Measurements from ENCODE around the gene PAX5.

Gene PAX5

DNA sequence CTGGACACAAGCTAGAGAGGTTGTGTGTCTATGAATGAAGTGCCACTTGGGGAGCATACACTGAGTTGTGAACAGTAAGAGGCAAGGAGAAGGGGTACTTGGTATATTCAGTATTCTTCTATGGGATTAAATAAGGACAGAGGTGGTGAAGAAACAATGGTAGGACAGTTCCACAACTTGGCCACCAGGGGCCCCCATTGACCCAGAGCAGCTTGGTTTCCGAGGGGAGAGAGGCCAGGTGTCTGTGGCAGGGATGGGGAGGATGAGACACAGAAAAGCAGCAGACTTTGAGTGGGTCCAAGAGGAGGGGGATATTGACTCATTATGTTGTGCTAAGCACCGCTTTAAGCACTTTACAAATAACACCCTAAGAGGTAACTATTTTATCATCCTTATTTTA lies 240.8 kb downstream of the PAX5 start:
- H3K27ac ChIP-seq (ENCODE audit: low read length): no peak overlapping the region
- H3K4me1 ChIP-seq (ENCODE audit: insufficient read depth, low read length): no peaks in the 10 kb centered on the region
- no peaks in the 10 kb centered on the region for H3K27me3 ChIP-seq (ENCODE audit: insufficient read depth, low read length)
- H3K4me3 ChIP-seq (ENCODE audit: low read length): no peak overlapping the region
- H3K9me3 ChIP-seq (ENCODE audit: insufficient read depth, low read depth, low read length): peaks cover 6% of the 10 kb centered on the region
- no peaks in the 10 kb centered on the region for H3K36me3 ChIP-seq (ENCODE audit: insufficient read depth, low read depth, low read length)
- no peak overlapping the region for H3K9ac ChIP-seq (ENCODE audit: low read depth, low read length)

DNA sequence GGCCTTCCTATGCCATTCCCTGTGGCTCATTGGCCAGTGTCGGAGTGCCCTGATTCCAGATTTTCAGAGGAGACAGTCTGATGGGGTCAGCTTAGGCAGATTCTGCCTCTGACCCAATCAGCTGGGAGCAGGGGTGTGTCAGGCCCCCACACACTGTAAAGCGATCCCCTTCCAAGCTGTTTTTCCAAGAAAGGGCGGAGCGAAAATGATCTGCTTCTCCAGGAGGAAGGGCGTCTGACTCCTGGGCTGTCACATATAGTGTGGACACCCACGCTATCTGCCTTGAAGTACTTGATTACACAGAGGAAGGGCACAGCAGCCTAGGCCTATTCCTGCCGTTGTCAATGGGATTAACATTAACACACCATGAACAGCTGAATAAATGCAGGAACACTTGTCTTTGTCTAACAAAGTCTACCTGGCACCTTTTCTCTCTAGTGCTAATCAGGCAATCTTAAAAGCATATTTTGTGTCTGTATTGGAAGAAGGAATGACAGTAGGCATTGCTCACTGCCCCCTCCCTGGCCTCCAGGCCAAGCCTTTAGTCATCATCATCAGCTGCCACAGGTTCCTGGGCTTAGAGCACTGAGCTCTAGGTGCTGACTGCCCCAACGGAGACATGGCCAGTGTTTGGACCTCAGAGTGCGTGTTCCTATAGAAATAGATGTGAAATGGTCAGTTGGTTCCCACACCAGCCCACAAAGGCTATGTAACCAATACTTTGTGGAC lies 242.7 kb downstream of the PAX5 start:
- Histone ChIP-seq H3K27me3 (ENCODE audit: insufficient read depth, low read length) (no peaks in the 10 kb centered on the region), H3K4me1 (ENCODE audit: insufficient read depth, low read length) (no peaks in the 10 kb centered on the region), H3K9ac (ENCODE audit: low read depth, low read length) (no peak overlapping the region), H3K27ac (ENCODE audit: low read length) (no peak overlapping the region), H3K36me3 (ENCODE audit: insufficient read depth, low read depth, low read length) (no peaks in the 10 kb centered on the region), H3K4me3 (ENCODE audit: low read length) (no peak overlapping the region), H3K9me3 (ENCODE audit: insufficient read depth, low read depth, low read length) (peaks cover 6% of the 10 kb centered on the region)

GRCh38 chr9:36789886-36790285 lies 244.2 kb downstream of the PAX5 start:
- Histone ChIP-seq H3K9ac (ENCODE audit: low read depth, low read length) (no peak overlapping the region), H3K9me3 (ENCODE audit: insufficient read depth, low read depth, low read length) (peaks cover 6% of the 10 kb centered on the region; the same call in 1 of the 2 replicates), H3K4me1 (ENCODE audit: insufficient read depth, low read length) (no peaks in the 10 kb centered on the region), H3K27me3 (ENCODE audit: insufficient read depth, low read length) (no peaks in the 10 kb centered on the region), H3K36me3 (ENCODE audit: insufficient read depth, low read depth, low read length) (no peaks in the 10 kb centered on the region), H3K4me3 (ENCODE audit: low read length) (no peak overlapping the region), H3K27ac (ENCODE audit: low read length) (no peak overlapping the region)

- no peak overlapping the region for H3K9ac ChIP-seq (ENCODE audit: low read depth, low read length)
- H3K4me1 ChIP-seq (ENCODE audit: insufficient read depth, low read length): no peaks in the 10 kb centered on the region
- peaks cover 3% of the 10 kb centered on the region; the same call in 1 of the 2 replicates for H3K9me3 ChIP-seq (ENCODE audit: insufficient read depth, low read depth, low read length)
- H3K27me3 ChIP-seq (ENCODE audit: insufficient read depth, low read length): no peaks in the 10 kb centered on the region
- no peak overlapping the region for H3K4me3 ChIP-seq (ENCODE audit: low read length)
- no peak overlapping the region for H3K27ac ChIP-seq (ENCODE audit: low read length)
- H3K36me3 ChIP-seq (ENCODE audit: insufficient read depth, low read depth, low read length): no peaks in the 10 kb centered on the region
Measured at GRCh38 chr9:36788534-36788933, 245.5 kb downstream of the PAX5 start.

DNA sequence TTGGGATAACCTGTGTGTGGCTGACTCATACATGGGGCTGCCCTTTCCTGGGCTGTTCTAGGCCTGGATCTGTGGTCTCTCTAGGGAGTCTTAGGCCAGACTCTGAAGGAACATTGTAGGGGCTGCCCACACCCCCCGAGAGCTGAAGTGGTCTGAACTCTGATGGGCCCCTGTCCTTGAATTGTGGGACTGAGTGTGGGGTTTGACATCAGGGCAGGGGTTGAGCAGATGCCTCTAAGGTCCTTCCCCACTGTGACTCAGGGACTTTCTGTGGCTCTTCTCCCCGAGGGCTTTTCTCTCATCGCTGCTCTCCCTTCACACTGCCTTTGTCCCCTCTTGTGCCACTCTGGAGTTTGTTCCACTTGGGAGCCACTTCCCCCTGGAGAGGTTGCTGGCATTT lies 246.4 kb downstream of the PAX5 start:
- H3K4me3 ChIP-seq (ENCODE audit: low read length): no peak overlapping the region
- no peak overlapping the region for H3K27ac ChIP-seq (ENCODE audit: low read length)
- no peak overlapping the region for H3K9ac ChIP-seq (ENCODE audit: low read depth, low read length)
- no peaks in the 10 kb centered on the region for H3K9me3 ChIP-seq (ENCODE audit: insufficient read depth, low read depth, low read length)
- no peaks in the 10 kb centered on the region for H3K27me3 ChIP-seq (ENCODE audit: insufficient read depth, low read length)
- H3K4me1 ChIP-seq (ENCODE audit: insufficient read depth, low read length): no peaks in the 10 kb centered on the region
- no peaks in the 10 kb centered on the region for H3K36me3 ChIP-seq (ENCODE audit: insufficient read depth, low read depth, low read length)
